Measurements from ENCODE around the gene ELL2. TPM values are rescaled to one million over a fixed set of nuclear protein-coding genes. Genes with fewer than 3 reads are reported as not detected.

ELL2 gene
- total and polyA plus RNA-seq, 9 of the 15 experiments (the other 6 are each of a cell fraction or from before 2014, with no cell fraction given): 4.3 to 18.3 (median 14.5) TPM

DNA sequence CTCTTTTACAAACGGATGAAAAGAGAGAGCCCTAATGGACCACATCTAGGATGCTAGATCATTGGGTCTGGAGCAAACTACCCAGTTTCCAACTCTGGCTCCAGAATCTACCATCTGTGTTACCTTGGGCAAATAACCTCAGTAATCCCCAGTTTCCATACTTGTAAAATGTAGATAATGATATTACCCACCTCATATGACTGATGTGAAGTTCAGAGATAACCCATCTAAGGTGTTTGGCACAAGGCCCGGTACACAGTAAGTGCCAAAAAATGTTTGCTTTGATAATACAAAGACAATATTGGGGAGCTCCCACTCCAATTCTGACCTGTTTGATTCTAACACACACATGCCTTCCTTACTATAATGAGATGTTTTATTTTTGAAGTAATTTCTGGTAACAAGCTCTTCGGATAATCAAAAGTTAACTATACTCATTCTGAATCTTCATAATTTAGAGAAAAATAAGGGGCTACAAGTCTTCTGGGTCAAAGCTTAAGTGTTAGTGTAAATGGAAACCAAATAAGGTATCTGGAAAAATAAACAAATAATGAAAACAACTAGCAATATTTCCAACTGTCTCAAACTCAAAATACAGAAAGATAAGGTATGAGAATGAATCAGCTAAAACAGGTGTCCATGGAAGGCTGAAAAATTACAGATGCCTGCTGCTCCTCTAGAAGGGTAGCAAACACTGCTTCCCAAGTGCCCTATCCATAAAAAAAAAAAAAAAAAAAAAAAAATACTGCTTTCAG, 30.4 kb downstream of the ELL2 start (continued):
- TF ChIP-seq AFF1 (IDR thresholded peaks at IDR 0.05; ENCODE audit: low read depth in 1 of 2, partially characterized antibody in 2 of 2): no peak
- peak; percentile 58; the same call in 1 of the 2 replicates for TF ChIP-seq MAFF (IDR thresholded peaks at IDR 0.05; ENCODE audit: low read length)
- TF ChIP-seq SMARCA4 (IDR thresholded peaks at IDR 0.05): peak; percentile 65
- TF ChIP-seq DPF2 (IDR thresholded peaks at IDR 0.05): peak; percentile 73
- TF ChIP-seq EP300 (IDR thresholded peaks at IDR 0.05; ENCODE audit: low read length): peak; percentile 43; the same call in 1 of the 2 replicates
- TF ChIP-seq POLR2AphosphoS5 (IDR thresholded peaks at IDR 0.05; ENCODE audit: control insufficient read depth, insufficient read depth, low read depth, low read length): no peak
- TF ChIP-seq, protein P1, sequence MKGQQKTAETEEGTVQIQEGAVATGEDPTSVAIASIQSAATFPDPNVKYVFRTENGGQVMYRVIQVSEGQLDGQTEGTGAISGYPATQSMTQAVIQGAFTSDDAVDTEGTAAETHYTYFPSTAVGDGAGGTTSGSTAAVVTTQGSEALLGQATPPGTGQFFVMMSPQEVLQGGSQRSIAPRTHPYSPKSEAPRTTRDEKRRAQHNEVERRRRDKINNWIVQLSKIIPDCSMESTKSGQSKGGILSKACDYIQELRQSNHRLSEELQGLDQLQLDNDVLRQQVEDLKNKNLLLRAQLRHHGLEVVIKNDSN (CRISPR knock-in tag; IDR thresholded peaks at IDR 0.05): no peak
- TF ChIP-seq ZNF766 (CRISPR knock-in tag; conservative IDR thresholded peaks at IDR 0.05): 0 out of 2 replicates have a peak, but pooled peaks have one; percentile 24
- TF ChIP-seq STAT5A (IDR thresholded peaks at IDR 0.05; ENCODE audit: borderline replicate concordance, low read length): 0 out of 2 replicates have a peak, but pooled peaks have one; percentile 24
- TF ChIP-seq, protein P2, sequence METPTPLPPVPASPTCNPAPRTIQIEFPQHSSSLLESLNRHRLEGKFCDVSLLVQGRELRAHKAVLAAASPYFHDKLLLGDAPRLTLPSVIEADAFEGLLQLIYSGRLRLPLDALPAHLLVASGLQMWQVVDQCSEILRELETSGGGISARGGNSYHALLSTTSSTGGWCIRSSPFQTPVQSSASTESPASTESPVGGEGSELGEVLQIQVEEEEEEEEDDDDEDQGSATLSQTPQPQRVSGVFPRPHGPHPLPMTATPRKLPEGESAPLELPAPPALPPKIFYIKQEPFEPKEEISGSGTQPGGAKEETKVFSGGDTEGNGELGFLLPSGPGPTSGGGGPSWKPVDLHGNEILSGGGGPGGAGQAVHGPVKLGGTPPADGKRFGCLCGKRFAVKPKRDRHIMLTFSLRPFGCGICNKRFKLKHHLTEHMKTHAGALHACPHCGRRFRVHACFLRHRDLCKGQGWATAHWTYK (CRISPR knock-in tag; IDR thresholded peaks at IDR 0.05): no peak
- no peak for TF ChIP-seq ZNF778 (CRISPR knock-in tag; IDR thresholded peaks at IDR 0.05)
- TF ChIP-seq ZNF316 (IDR thresholded peaks at IDR 0.05): peak; percentile 83
- TF ChIP-seq NFIC (IDR thresholded peaks at IDR 0.05): peak; percentile 87
- peak; percentile 55; the same call in 1 of the 2 replicates for TF ChIP-seq ADNP (tag; IDR thresholded peaks at IDR 0.05)
- peak; percentile 12; the same call in 1 of the 2 replicates for TF ChIP-seq MAFK (IDR thresholded peaks at IDR 0.05; ENCODE audit: low read length)
- TF ChIP-seq MAFG (tag; conservative IDR thresholded peaks at IDR 0.05): peak; percentile 64; the same call in 1 of the 2 replicates
- TF ChIP-seq C11orf30 (IDR thresholded peaks at IDR 0.05; ENCODE audit: low read depth): peak; percentile 85
- peak; percentile 32; the same call in 1 of the 2 replicates for TF ChIP-seq TEAD4 (IDR thresholded peaks at IDR 0.05; ENCODE audit: low read length)
- no peak for TF ChIP-seq TEAD4 (CRISPR knock-in tag; IDR thresholded peaks at IDR 0.05; ENCODE audit: borderline replicate concordance)

Data from K562 (cell line).